Keratinocyte (primary cell): Measurements from ENCODE around the gene TBC1D30. TPM values are rescaled to one million over a fixed set of nuclear protein-coding genes. Genes with fewer than 3 reads are reported as not detected.

Experiments
- DNase-seq: peaks from one replicate; pipeline ENCODE4 v3.0.0-alpha.2; 2011; ENCODE audit warnings: low read depth, missing footprints, low spot score
- FAIRE-seq: peaks from 2 replicates; lab custom pipeline; 2011; peaks lifted over from hg19 to GRCh38; lab: Jason Lieb, UNC
- H2AFZ ChIP-seq: 2 replicates; pipeline ENCODE4 v1.6.0; 2012; ENCODE audit warnings: low read length, control low read depth, inconsistent platforms; ENCODE audit not compliant: control insufficient read depth
- H3K27ac ChIP-seq: 2 replicates; pipeline ENCODE4 v1.5.1; 2011; ENCODE audit warnings: low read length; ENCODE audit not compliant: control insufficient read depth, insufficient read depth
- H3K27me3 ChIP-seq: 3 replicates; pipeline ENCODE4 v1.6.0; 2011; ENCODE audit warnings: low read length; ENCODE audit not compliant: control insufficient read depth, insufficient read depth; ENCODE audit errors: extremely low read depth
- H3K36me3 ChIP-seq, 2 experiments: 2 replicates in 1 of 2; 3 replicates in 1 of 2; pipeline ENCODE4 v1.5.1; 2011; ENCODE audit warnings: low read length in 2 of 2, mild to moderate bottlenecking in 1 of 2; ENCODE audit not compliant: control insufficient read depth in 2 of 2, insufficient read depth in 2 of 2; ENCODE audit errors: extremely low read depth in 1 of 2
- H3K4me1 ChIP-seq: 3 replicates; pipeline ENCODE4 v1.5.1; 2011; ENCODE audit warnings: low read length; ENCODE audit not compliant: control insufficient read depth, insufficient read depth; ENCODE audit errors: extremely low read depth
- H3K4me2 ChIP-seq: 3 replicates; pipeline ENCODE4 v1.6.0; 2011; ENCODE audit warnings: low read depth, low read length; ENCODE audit not compliant: control insufficient read depth, insufficient read depth; ENCODE audit errors: extremely low read depth
- H3K4me3 ChIP-seq, 3 experiments: fragments of 200-600 bp in 1 of 3; sonication (generic) in 1 of 3; 2 replicates in 2 of 3; 3 replicates in 1 of 3; pipeline ENCODE4 v1.5.1; 2011 to 2016; ENCODE audit warnings: low read length in 3 of 3, mild to moderate bottlenecking in 3 of 3, control low read depth in 2 of 3, inconsistent platforms in 1 of 3, low read depth in 1 of 3, mixed read lengths in 1 of 3, mixed run types in 1 of 3, moderate library complexity in 1 of 3; ENCODE audit not compliant: control insufficient read depth in 2 of 3, insufficient read depth in 2 of 3; ENCODE audit errors: extremely low read depth in 1 of 3
- H3K79me2 ChIP-seq: 2 replicates; pipeline ENCODE4 v1.6.0; 2012; ENCODE audit warnings: low read length; ENCODE audit not compliant: control insufficient read depth, insufficient read depth
- H3K9ac ChIP-seq: 3 replicates; pipeline ENCODE4 v1.6.0; 2011; ENCODE audit warnings: low read length; ENCODE audit not compliant: control insufficient read depth, insufficient read depth; ENCODE audit errors: extremely low read depth
- H3K9me1 ChIP-seq: 3 replicates; pipeline ENCODE4 v1.6.0; 2011; ENCODE audit warnings: low read length; ENCODE audit not compliant: control insufficient read depth, insufficient read depth; ENCODE audit errors: extremely low read depth
- H3K9me3 ChIP-seq: 2 replicates; pipeline ENCODE4 v1.5.1; 2012; ENCODE audit warnings: low read depth, low read length; ENCODE audit not compliant: control insufficient read depth
- H4K20me1 ChIP-seq: 3 replicates; pipeline ENCODE4 v1.6.0; 2011; ENCODE audit warnings: low read length; ENCODE audit not compliant: control insufficient read depth, insufficient read depth; ENCODE audit errors: extremely low read depth
- EZH2 ChIP-seq: IDR thresholded peaks from one replicate; pipeline ENCODE4 v1.6.1; 2012; ENCODE audit warnings: inconsistent platforms, mild to moderate bottlenecking, low read length, moderate library complexity
- dilution Hi-C: fragments of 300-500 bp; cut with MboI; formaldehyde crosslinking; loops from one replicate; pipeline ENCODE4 v1.7.0; 2020; ENCODE audit warnings: low sequenced_read_pairs; ENCODE audit not compliant: extremely low pct_ligation_motif_present
- polyA plus RNA-seq, 5 experiments: library from polyadenylated mRNA; depleted of rRNA in 3 of 5; stranded (reverse) in 3 of 5; stranded (forward) in 1 of 5; unstranded in 1 of 5; fragments of >200 nt; gene quantifications; 1 replicate in 1 of 5; 2 replicates in 3 of 5; 3 replicates in 1 of 5; pipeline versions ENCODE4 v1.2.1 to v1.2.3, GENCODE V29; 2011 to 2012; ENCODE audit warnings: missing spikeins in 2 of 5, low read depth in 1 of 5, low replicate concordance in 1 of 5
- TF ChIP-seq, protein P1 (sequence below), 3 experiments: IDR thresholded peaks in 1 of 3; conservative IDR thresholded peaks in 1 of 3; optimal IDR thresholded peaks in 1 of 3; 2 replicates in 2 of 3; 3 replicates in 1 of 3; pipeline versions ENCODE3 to v1.5.1; 2011; ENCODE audit warnings: low read length in 3 of 3, mild to moderate bottlenecking in 3 of 3, moderate library complexity in 2 of 3, control low read depth in 1 of 3, inconsistent platforms in 1 of 3; ENCODE audit not compliant: insufficient read depth in 2 of 3; ENCODE audit errors: extremely low read depth in 1 of 3

Gene TBC1D30
- polyA plus RNA-seq, 1 donor (not counting 4 experiments of a cell fraction or from before 2014, with no cell fraction given) = 0.50 TPM

DNA sequence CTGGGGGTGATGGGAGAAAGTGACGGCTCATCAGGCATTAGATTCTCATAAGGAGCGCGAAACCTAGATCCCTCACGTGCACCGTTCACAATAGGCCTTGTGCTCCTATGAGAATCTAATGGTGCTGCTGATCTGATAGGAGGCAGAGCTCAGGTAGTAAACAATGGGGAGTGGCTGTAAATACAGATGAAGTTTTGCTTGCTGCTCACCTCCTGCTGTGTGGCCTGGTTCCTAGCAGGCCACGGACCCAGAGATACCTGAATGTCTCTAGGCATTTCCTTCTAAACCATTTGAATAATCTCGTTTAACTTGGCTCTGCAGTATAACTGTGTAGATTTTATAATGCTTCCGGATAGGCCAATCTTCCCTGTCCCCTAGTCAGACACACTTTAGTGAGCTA is 13.0 kb downstream of the TBC1D30 start:
- TF ChIP-seq, protein P1, sequence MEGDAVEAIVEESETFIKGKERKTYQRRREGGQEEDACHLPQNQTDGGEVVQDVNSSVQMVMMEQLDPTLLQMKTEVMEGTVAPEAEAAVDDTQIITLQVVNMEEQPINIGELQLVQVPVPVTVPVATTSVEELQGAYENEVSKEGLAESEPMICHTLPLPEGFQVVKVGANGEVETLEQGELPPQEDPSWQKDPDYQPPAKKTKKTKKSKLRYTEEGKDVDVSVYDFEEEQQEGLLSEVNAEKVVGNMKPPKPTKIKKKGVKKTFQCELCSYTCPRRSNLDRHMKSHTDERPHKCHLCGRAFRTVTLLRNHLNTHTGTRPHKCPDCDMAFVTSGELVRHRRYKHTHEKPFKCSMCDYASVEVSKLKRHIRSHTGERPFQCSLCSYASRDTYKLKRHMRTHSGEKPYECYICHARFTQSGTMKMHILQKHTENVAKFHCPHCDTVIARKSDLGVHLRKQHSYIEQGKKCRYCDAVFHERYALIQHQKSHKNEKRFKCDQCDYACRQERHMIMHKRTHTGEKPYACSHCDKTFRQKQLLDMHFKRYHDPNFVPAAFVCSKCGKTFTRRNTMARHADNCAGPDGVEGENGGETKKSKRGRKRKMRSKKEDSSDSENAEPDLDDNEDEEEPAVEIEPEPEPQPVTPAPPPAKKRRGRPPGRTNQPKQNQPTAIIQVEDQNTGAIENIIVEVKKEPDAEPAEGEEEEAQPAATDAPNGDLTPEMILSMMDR (optimal IDR thresholded peaks at IDR 0.05 in 1 of 3, IDR thresholded peaks at IDR 0.05 in 1 of 3, conservative IDR thresholded peaks at IDR 0.05 in 1 of 3; ENCODE audit: extremely low read depth in 1 of 3, insufficient read depth in 2 of 3, low read length in 3 of 3) = no peak
- no peak for TF ChIP-seq EZH2
- dilution Hi-C loops = no loop called here
- Histone ChIP-seq H3K4me2 (no peak overlapping the region), H3K9me3 (no peaks in the 10 kb centered on the region), H3K9ac (no peak overlapping the region), H3K27me3 (no peaks in the 10 kb centered on the region), H3K4me3 (no peak overlapping the region), H4K20me1 (no peaks in the 10 kb centered on the region), H3K36me3 (no peaks in the 10 kb centered on the region), H3K27ac (no peak overlapping the region), H2AFZ (no peak overlapping the region), H3K4me1 (no peaks in the 10 kb centered on the region), H3K79me2 (no peaks in the 10 kb centered on the region), H3K9me1 (no peaks in the 10 kb centered on the region)
- DNase-seq (no peak), FAIRE-seq (no peak)

DNA sequence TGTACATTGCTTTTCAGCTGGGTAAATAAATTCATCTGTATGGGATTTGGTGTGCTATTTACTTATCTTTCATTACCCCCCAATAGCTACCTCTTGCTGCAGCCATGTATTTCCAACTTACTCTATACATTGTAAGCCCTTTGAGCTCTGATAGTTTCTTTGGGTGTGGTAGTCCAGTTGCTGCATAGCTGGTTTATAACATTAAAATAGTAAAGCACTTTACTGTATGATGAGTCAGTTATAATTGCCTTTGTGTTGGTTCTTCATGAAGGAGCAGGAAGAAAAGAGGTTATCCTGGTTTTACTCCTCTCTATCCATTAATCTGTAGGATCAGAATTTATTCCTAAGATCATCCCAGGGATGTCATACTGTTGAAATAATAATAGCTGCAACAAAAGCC is 15.7 kb downstream of the TBC1D30 start:
- H2AFZ ChIP-seq = no peak overlapping the region
- TF ChIP-seq EZH2 = no peak
- TF ChIP-seq, protein P1 (optimal IDR thresholded peaks at IDR 0.05 in 1 of 3, IDR thresholded peaks at IDR 0.05 in 1 of 3, conservative IDR thresholded peaks at IDR 0.05 in 1 of 3; ENCODE audit: extremely low read depth in 1 of 3, insufficient read depth in 2 of 3, low read length in 3 of 3) = no peak
- FAIRE-seq = no peak
- dilution Hi-C loops = no loop called here
- H3K9ac ChIP-seq = no peak overlapping the region
- H3K4me2 ChIP-seq = no peak overlapping the region
- H4K20me1 ChIP-seq = no peaks in the 10 kb centered on the region
- H3K4me3 ChIP-seq = no peak overlapping the region
- no peaks in the 10 kb centered on the region for H3K36me3 ChIP-seq
- no peak overlapping the region for H3K27ac ChIP-seq
- H3K4me1 ChIP-seq = no peaks in the 10 kb centered on the region
- no peaks in the 10 kb centered on the region for H3K27me3 ChIP-seq
- no peak for DNase-seq
- no peaks in the 10 kb centered on the region for H3K79me2 ChIP-seq
- no peaks in the 10 kb centered on the region for H3K9me1 ChIP-seq
- H3K9me3 ChIP-seq = no peaks in the 10 kb centered on the region
